ENCODE measurements around the gene WIPI1.
"Not testable (repeated sequence)": the region's sequence is repeated elsewhere in the genome, so short reads cannot be mapped to it uniquely, and the experiment has no call there.

WIPI1 gene

GRCh38 chr17:68413597-68414560 is 43.4 kb downstream of the WIPI1 start:
- not testable (repeated sequence) for FAIRE-seq

GRCh38 chr17:68407656-68408055 is 49.6 kb downstream of the WIPI1 start:
- FAIRE-seq = not testable (repeated sequence)

- FAIRE-seq = not testable (repeated sequence)
Measured at GRCh38 chr17:68403837-68404236, 53.5 kb downstream of the WIPI1 start.

- no peak for FAIRE-seq
Measured at GRCh38 chr17:68403122-68403521, 54.2 kb downstream of the WIPI1 start.

- FAIRE-seq = no peak
Measured at GRCh38 chr17:68401288-68401687, 56.0 kb downstream of the WIPI1 start.

GRCh38 chr17:68400404-68400735 is 56.9 kb downstream of the WIPI1 start:
- FAIRE-seq = no peak

GRCh38 chr17:68399638-68400403 is 57.5 kb downstream of the WIPI1 start:
- no peak for FAIRE-seq

- no peak for FAIRE-seq
Measured at GRCh38 chr17:68398691-68399637, 58.3 kb downstream of the WIPI1 start.

GRCh38 chr17:68397108-68397536 is 60.2 kb downstream of the WIPI1 start:
- FAIRE-seq = no peak

- FAIRE-seq = no peak
Measured at GRCh38 chr17:68396226-68397107, 60.8 kb downstream of the WIPI1 start.

GRCh38 chr17:68394608-68395331 is 62.5 kb downstream of the WIPI1 start:
- FAIRE-seq = no peak

GRCh38 chr17:68391561-68392268 is 65.6 kb downstream of the WIPI1 start:
- FAIRE-seq = no peak

- FAIRE-seq = no peak
Measured at GRCh38 chr17:68390888-68391545, 66.3 kb downstream of the WIPI1 start.

- FAIRE-seq = no peak
Measured at GRCh38 chr17:68389041-68389440, 68.3 kb downstream of the WIPI1 start.

GRCh38 chr17:68387435-68388218 is 69.7 kb downstream of the WIPI1 start:
- no peak for FAIRE-seq

GRCh38 chr17:68385490-68386215 is 71.6 kb downstream of the WIPI1 start:
- FAIRE-seq = no peak

GRCh38 chr17:68384941-68385340 is 72.4 kb downstream of the WIPI1 start:
- FAIRE-seq = no peak

GRCh38 chr17:68384471-68384870 is 72.8 kb downstream of the WIPI1 start:
- FAIRE-seq = no peak
